AG04450 (cell line): ENCODE results near the gene KRAS. TPM values are rescaled to one million over a fixed set of nuclear protein-coding genes. Genes with fewer than 3 reads are reported as not detected.

Experiments used
- CTCF ChIA-PET: fragments of 300-600, 350-600 bp; formaldehyde crosslinking; extraction: SDS; loops from one replicate; lab custom pipeline; 2022; ENCODE audit warnings: antibody characterized with exemption, inconsistent platforms; lab: Charles Lee
- POLR2A ChIA-PET: fragments of 350-600 bp; formaldehyde crosslinking; extraction: SDS; loops from one replicate; lab custom pipeline; 2021; ENCODE audit warnings: antibody characterized with exemption, inconsistent platforms; lab: Yijun Ruan, JAX
- DNase-seq: peaks from one replicate; pipeline ENCODE4 v3.0.0-alpha.2; 2011; ENCODE audit warnings: low read depth, low spot score
- H3K27ac ChIP-seq: one replicate; pipeline ENCODE4 v1.5.1; 2012; ENCODE audit warnings: low read depth, low read length, control low read depth
- H3K27me3 ChIP-seq: one replicate; pipeline ENCODE4 v1.6.0; 2012; ENCODE audit warnings: low read length; ENCODE audit not compliant: control insufficient read depth, insufficient read depth
- H3K4me3 ChIP-seq: 2 replicates; pipeline ENCODE4 v1.5.1; 2011; ENCODE audit warnings: mild to moderate bottlenecking, low read depth, low read length, control low read depth
- H3K9me3 ChIP-seq: 2 replicates; pipeline ENCODE4 v1.5.1; 2012; ENCODE audit warnings: low read length; ENCODE audit not compliant: control insufficient read depth, insufficient read depth
- CTCF ChIP-seq: IDR thresholded peaks from 2 replicates; pipeline ENCODE4 v1.5.1; 2011; ENCODE audit warnings: low read depth, low read length, control low read depth, inconsistent platforms
- polyA plus RNA-seq: library from polyadenylated mRNA; depleted of rRNA; stranded (reverse); fragments of >200 nt; gene quantifications from 2 replicates; pipeline ENCODE4 v1.2.3, GENCODE V29; 2011

KRAS gene
- polyA plus RNA-seq, 1 experiment, result 24.2 TPM

GRCh38 chr12:25278269-25278668, 27.5 kb upstream of the KRAS start:
- TF ChIP-seq CTCF, result no peak
- ChIA-PET CTCF (no interaction called here), POLR2A (no interaction called here)
- no peak overlapping the region for H3K4me3 ChIP-seq
- H3K9me3 ChIP-seq, result no peaks in the 10 kb centered on the region
- no peaks in the 10 kb centered on the region for H3K27me3 ChIP-seq
- H3K27ac ChIP-seq, result no peak overlapping the region
- DNase-seq, result no peak

DNA sequence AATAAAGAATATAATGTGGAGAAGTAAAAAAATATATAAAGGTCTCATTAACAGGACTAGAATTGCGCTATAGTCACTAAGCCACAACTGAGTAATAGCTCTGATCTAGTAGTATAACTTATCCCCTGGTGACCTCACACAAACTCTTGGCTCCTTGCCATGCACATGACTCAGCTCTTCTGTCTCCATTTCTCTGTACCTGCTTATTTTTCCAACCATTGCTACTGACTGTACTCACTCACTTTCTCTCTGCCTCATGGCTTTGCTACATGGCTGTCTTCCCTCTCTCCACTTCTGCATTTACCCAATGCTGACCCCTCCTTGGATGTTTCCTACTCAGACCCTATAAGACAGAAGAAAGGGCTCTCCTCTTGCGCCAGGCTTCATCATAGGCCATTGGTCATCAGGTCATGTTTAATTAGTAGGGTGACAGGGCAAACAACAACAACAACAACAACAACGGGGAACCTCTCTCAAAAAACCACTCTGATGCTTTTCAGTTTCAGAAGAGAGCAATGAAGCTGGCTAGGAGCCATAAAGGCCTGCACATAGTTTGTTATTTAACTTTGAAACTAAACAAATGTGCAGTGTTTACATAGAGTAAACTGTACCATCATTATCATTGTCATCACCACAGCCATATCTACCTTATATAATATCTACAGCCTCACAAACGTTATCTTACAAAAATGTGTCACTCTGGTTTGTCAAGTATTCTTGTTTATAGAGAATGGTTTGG, 25.6 kb upstream of the KRAS start:
- H3K9me3 ChIP-seq, result no peaks in the 10 kb centered on the region
- no peak overlapping the region for H3K4me3 ChIP-seq
- H3K27ac ChIP-seq, result peak overlapping the region; percentile 79
- ChIA-PET POLR2A (interaction anchor here (0.6 kb wide), 1 partner anchor 17 kb away, joined by 4 read pairs; no protein-coding TSS in a partner anchor), CTCF (interaction anchor here (1.6 kb wide), 1 partner anchor 35 kb away, joined by 4 read pairs; no protein-coding TSS in a partner anchor)
- peak; percentile 88 for DNase-seq
- no peaks in the 10 kb centered on the region for H3K27me3 ChIP-seq
- TF ChIP-seq CTCF, result no peak

- no peaks in the 10 kb centered on the region for H3K27me3 ChIP-seq
- no peaks in the 10 kb centered on the region for H3K9me3 ChIP-seq
- no peak for DNase-seq
- POLR2A ChIA-PET, result no interaction called here
- no peak for TF ChIP-seq CTCF
- CTCF ChIA-PET, result no interaction called here
- no peak overlapping the region for H3K4me3 ChIP-seq
- no peak overlapping the region for H3K27ac ChIP-seq
Observed at GRCh38 chr12:25271486-25272098, 20.9 kb upstream of the KRAS start.

DNA sequence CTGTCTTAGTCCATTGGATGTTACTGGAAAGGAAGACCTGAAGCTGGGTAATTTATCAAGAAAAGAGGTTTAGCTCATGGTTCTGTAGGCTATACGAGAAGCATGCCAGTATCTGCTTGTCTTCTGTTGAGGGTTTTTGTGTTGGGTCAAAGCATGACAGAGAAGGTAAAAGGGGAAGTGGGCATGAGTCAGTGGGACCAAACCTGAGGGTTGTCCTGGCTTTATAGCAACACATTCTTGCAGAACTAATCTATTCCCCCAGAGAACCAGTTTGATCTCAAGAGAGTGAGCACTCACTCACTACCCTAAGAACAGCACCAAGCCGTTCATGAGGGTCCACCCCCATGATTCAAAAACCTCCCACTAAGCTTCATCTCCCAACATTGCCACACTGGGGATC, 19.0 kb upstream of the KRAS start:
- no peak for DNase-seq
- Histone ChIP-seq H3K9me3 (no peaks in the 10 kb centered on the region), H3K27ac (no peak overlapping the region), H3K4me3 (no peak overlapping the region), H3K27me3 (no peaks in the 10 kb centered on the region)
- CTCF ChIA-PET, result no interaction called here
- POLR2A ChIA-PET, result no interaction called here
- TF ChIP-seq CTCF, result no peak

GRCh38 chr12:25266497-25266896, 15.8 kb upstream of the KRAS start:
- ChIA-PET CTCF (no interaction called here), POLR2A (no interaction called here)
- TF ChIP-seq CTCF, result no peak
- Histone ChIP-seq H3K27ac (no peak overlapping the region), H3K9me3 (no peaks in the 10 kb centered on the region), H3K27me3 (no peaks in the 10 kb centered on the region), H3K4me3 (no peak overlapping the region)
- no peak for DNase-seq
